H1 (cell line): ENCODE data around the gene ARHGAP42. TPM values are rescaled to one million over a fixed set of nuclear protein-coding genes. Genes with fewer than 3 reads are reported as not detected.

ENCODE experiments used
- CTCF ChIA-PET: fragments of 300-600 bp; sonication (Branson Sonifier 250); formaldehyde crosslinking; loops from one replicate; lab custom pipeline; 2021; ENCODE audit not compliant: partially characterized antibody; lab: Charles Lee
- POLR2A ChIA-PET: fragments of 300-600 bp; sonication (Branson Sonifier 250); formaldehyde crosslinking; loops from one replicate; lab custom pipeline; 2021; ENCODE audit warnings: inconsistent platforms; ENCODE audit not compliant: partially characterized antibody; lab: Charles Lee
- DNase-seq, 2 experiments: peaks; one replicate each; pipeline versions ENCODE4 v3.0.0 to v3.0.0-alpha.2; 2010 to 2022; ENCODE audit warnings: low spot score in 2 of 2, low read depth in 1 of 2, mixed read lengths in 1 of 2
- FAIRE-seq: peaks from 2 replicates; lab custom pipeline; 2011; peaks lifted over from hg19 to GRCh38; lab: Jason Lieb, UNC
- H2AFZ ChIP-seq: 2 replicates; pipeline ENCODE4 v1.8.1; 2012; ENCODE audit warnings: low read length, inconsistent platforms
- H2AK5ac ChIP-seq: 2 replicates; pipeline ENCODE4 v1.6.1; 2013; ENCODE audit warnings: low read depth, low read length
- H2BK120ac ChIP-seq: replicated peaks from 2 replicates; pipeline ENCODE3; 2013; ENCODE audit warnings: low read depth, low read length, inconsistent platforms
- H2BK12ac ChIP-seq: 2 replicates; pipeline ENCODE4 v1.6.1; 2013; ENCODE audit warnings: low read depth, low read length
- H2BK15ac ChIP-seq: 2 replicates; pipeline ENCODE4 v1.6.1; 2013; ENCODE audit warnings: low read length
- H2BK20ac ChIP-seq: 2 replicates; pipeline ENCODE4 v1.6.1; 2013; ENCODE audit warnings: low read length
- H2BK5ac ChIP-seq: 2 replicates; pipeline ENCODE4 v1.6.1; 2013; ENCODE audit warnings: low read depth, low read length
- H3K14ac ChIP-seq: 2 replicates; pipeline ENCODE4 v1.6.1; 2013; ENCODE audit warnings: inconsistent platforms; ENCODE audit not compliant: insufficient read length
- H3K18ac ChIP-seq: 2 replicates; pipeline ENCODE4 v1.6.1; 2013; ENCODE audit warnings: low read length; ENCODE audit errors: extremely low read depth
- H3K23ac ChIP-seq: 2 replicates; pipeline ENCODE4 v1.6.1; 2013; ENCODE audit warnings: inconsistent platforms; ENCODE audit not compliant: insufficient read length
- H3K23me2 ChIP-seq: 2 replicates; pipeline ENCODE4 v1.6.1; 2013; ENCODE audit warnings: low read depth, low read length
- H3K27ac ChIP-seq: 2 replicates; pipeline ENCODE4 v1.6.1; 2011; ENCODE audit warnings: low read depth, low read length, inconsistent platforms
- H3K27me3 ChIP-seq, 4 experiments: replicated peaks in 1 of 4; 1 replicate in 1 of 4; 2 replicates in 3 of 4; pipeline versions ENCODE4 v1.6.1 to v1.8.1; 2011 to 2013; ENCODE audit warnings: low read length in 3 of 4, mild to moderate bottlenecking in 3 of 4, inconsistent platforms in 2 of 4, mixed read lengths in 2 of 4, moderate library complexity in 1 of 4; ENCODE audit not compliant: control insufficient read depth in 3 of 4, insufficient read depth in 3 of 4; ENCODE audit errors: extremely low read depth in 1 of 4
- H3K36me3 ChIP-seq, 4 experiments: 2 replicates each; pipeline versions ENCODE4 v1.6.1 to v1.8.1; 2011 to 2013; ENCODE audit warnings: mild to moderate bottlenecking in 4 of 4, low read length in 3 of 4, moderate library complexity in 2 of 4, control low read depth in 1 of 4, inconsistent platforms in 1 of 4; ENCODE audit not compliant: insufficient read depth in 4 of 4, control insufficient read depth in 2 of 4
- H3K4ac ChIP-seq: replicated peaks from 2 replicates; pipeline ENCODE3; 2013; ENCODE audit warnings: low read length, low read depth, mixed read lengths, inconsistent platforms; ENCODE audit not compliant: insufficient read length
- H3K4me1 ChIP-seq, 4 experiments: replicated peaks in 1 of 4; 1 replicate in 1 of 4; 2 replicates in 3 of 4; pipeline versions ENCODE4 v1.6.1 to v1.8.1; 2011 to 2013; ENCODE audit warnings: low read length in 3 of 4, inconsistent platforms in 2 of 4, mixed read lengths in 1 of 4; ENCODE audit not compliant: insufficient read depth in 4 of 4, control insufficient read depth in 3 of 4
- H3K4me2 ChIP-seq, 2 experiments: 2 replicates each; pipeline versions ENCODE4 v1.6.1 to v1.8.1; 2011 to 2013; ENCODE audit warnings: low read depth in 2 of 2, low read length in 2 of 2, control low read depth in 1 of 2, inconsistent platforms in 1 of 2, mild to moderate bottlenecking in 1 of 2; ENCODE audit not compliant: insufficient read depth in 1 of 2
- H3K4me3 ChIP-seq, 4 experiments: fragments of 200-600, 300-600 bp in 1 of 4; sonication (generic), shearing (Covaris generic), sonication (Bioruptor Twin) in 1 of 4; 2 replicates each; pipeline versions ENCODE4 v1.5.1 to v1.8.1; 2011 to 2016; ENCODE audit warnings: low read length in 4 of 4, low read depth in 3 of 4, control low read depth in 2 of 4, inconsistent platforms in 2 of 4, mild to moderate bottlenecking in 2 of 4, mixed read lengths in 1 of 4, moderate library complexity in 1 of 4; ENCODE audit not compliant: insufficient read depth in 2 of 4; ENCODE audit errors: extremely low read depth in 1 of 4
- H3K56ac ChIP-seq: replicated peaks from 2 replicates; pipeline ENCODE3; 2013; ENCODE audit warnings: low read depth, mild to moderate bottlenecking, mixed read lengths, low read length, inconsistent platforms; ENCODE audit not compliant: insufficient read length
- H3K79me1 ChIP-seq: 2 replicates; pipeline ENCODE4 v1.6.1; 2013; ENCODE audit warnings: low read depth, low read length, control low read depth
- H3K79me2 ChIP-seq, 2 experiments: 2 replicates each; pipeline versions ENCODE4 v1.6.1 to v1.8.1; 2012 to 2013; ENCODE audit warnings: low read length in 2 of 2, mild to moderate bottlenecking in 2 of 2, inconsistent platforms in 1 of 2; ENCODE audit not compliant: insufficient read depth in 2 of 2, control insufficient read depth in 1 of 2
- H3K9ac ChIP-seq, 4 experiments: replicated peaks in 1 of 4; 1 replicate in 1 of 4; 2 replicates in 3 of 4; pipeline versions ENCODE4 v1.6.1 to v1.8.1; 2011 to 2013; ENCODE audit warnings: low read depth in 3 of 4, low read length in 3 of 4, control low read depth in 2 of 4, mild to moderate bottlenecking in 2 of 4, moderate library complexity in 2 of 4, inconsistent platforms in 1 of 4; ENCODE audit errors: extremely low read depth in 1 of 4
- H3K9me3 ChIP-seq, 2 experiments: 2 replicates each; pipeline versions ENCODE4 v1.6.1 to v1.8.1; 2012 to 2013; ENCODE audit warnings: mild to moderate bottlenecking in 2 of 2, moderate library complexity in 2 of 2, control low read depth in 1 of 2, inconsistent platforms in 1 of 2, low read depth in 1 of 2, low read length in 1 of 2, mixed read lengths in 1 of 2; ENCODE audit not compliant: insufficient read depth in 2 of 2
- H4K20me1 ChIP-seq, 2 experiments: replicated peaks in 1 of 2; 2 replicates each; pipeline versions ENCODE3 to v1.8.1; 2011 to 2013; ENCODE audit warnings: inconsistent platforms in 2 of 2, low read length in 2 of 2, mild to moderate bottlenecking in 1 of 2; ENCODE audit not compliant: insufficient read depth in 2 of 2, control insufficient read depth in 1 of 2
- H4K5ac ChIP-seq: 2 replicates; pipeline ENCODE4 v1.6.1; 2013; ENCODE audit warnings: low read length, low read depth, mixed read lengths, inconsistent platforms; ENCODE audit not compliant: insufficient read length
- H4K8ac ChIP-seq: 2 replicates; pipeline ENCODE4 v1.8.0; 2013; ENCODE audit warnings: mild to moderate bottlenecking, moderate library complexity, low read length, inconsistent platforms; ENCODE audit not compliant: insufficient read depth; ENCODE audit errors: extremely low read depth
- H4K91ac ChIP-seq: replicated peaks from 2 replicates; pipeline ENCODE3; 2013; ENCODE audit warnings: low read length, mixed read lengths, inconsistent platforms; ENCODE audit not compliant: insufficient read length
- BCL11A ChIP-seq, 2 experiments: IDR thresholded peaks; one replicate each; pipeline ENCODE4 v1.6.1; 2011; ENCODE audit warnings: low read depth in 2 of 2, low read length in 2 of 2, mild to moderate bottlenecking in 2 of 2
- CBX5 ChIP-seq: fragments of 300-800, 300-1000 bp; sonication (generic); IDR thresholded peaks from 2 replicates; pipeline ENCODE4 v1.7.1; 2016; ENCODE audit warnings: antibody characterized with exemption, low read length, low read depth
- HDAC2 ChIP-seq, 2 experiments: fragments of 300-600 bp in 1 of 2; sonication (generic) in 1 of 2; IDR thresholded peaks; 2 replicates each; pipeline ENCODE4 v1.6.1; 2011 to 2012; ENCODE audit warnings: low read depth in 2 of 2, low read length in 2 of 2, mild to moderate bottlenecking in 2 of 2, moderate library complexity in 2 of 2, borderline replicate concordance in 1 of 2, inconsistent platforms in 1 of 2
- MAFK ChIP-seq: IDR thresholded peaks from 2 replicates; pipeline ENCODE4 v1.6.1; 2012; ENCODE audit warnings: low read depth, mild to moderate bottlenecking, improper control_type of control experiment, low read length
- NRF1 ChIP-seq: IDR thresholded peaks from 2 replicates; pipeline ENCODE4 v1.6.1; 2011; ENCODE audit warnings: mild to moderate bottlenecking, low read depth, low read length, improper control_type of control experiment
- SP1 ChIP-seq: IDR thresholded peaks from 2 replicates; pipeline ENCODE4 v1.6.1; 2011; ENCODE audit warnings: low read depth, low read length
- SP2 ChIP-seq: IDR thresholded peaks from 2 replicates; pipeline ENCODE4 v1.6.1; 2012; ENCODE audit warnings: mild to moderate bottlenecking, low read length, inconsistent platforms
- TEAD4 ChIP-seq: IDR thresholded peaks from 2 replicates; pipeline ENCODE4 v1.6.1; 2012; ENCODE audit warnings: low read depth, low read length, inconsistent platforms, mixed read lengths
- WGBS, 2 experiments: shearing (Covaris generic) in 1 of 2; methylation state at CpG; one replicate each; pipeline versions ENCODE4 v1.1.6 to v1.1.7; 2013 to 2015; ENCODE audit warnings: low lambda C conversion rate in 2 of 2, mixed read lengths in 2 of 2, inconsistent platforms in 1 of 2, low coverage in 1 of 2, missing lambda C conversion rate in 1 of 2; ENCODE audit not compliant: insufficient replicate concordance in 2 of 2, insufficient coverage in 1 of 2, insufficient read length in 1 of 2; ENCODE audit errors: extremely low coverage in 1 of 2, missing lambda C conversion rate in 1 of 2; 5-methylcytosine and 5-hydroxymethylcytosine counted together
- polyA plus RNA-seq, 7 experiments: library from polyadenylated mRNA; depleted of rRNA in 3 of 7; stranded (reverse) in 5 of 7; unstranded in 2 of 7; fragments of >200 nt in 5 of 7; fragments of 200-250 nt in 2 of 7; gene quantifications; 1 replicate in 5 of 7; 2 replicates in 1 of 7; 4 replicates in 1 of 7; pipeline versions ENCODE4 v1.2.1 to v1.2.3, GENCODE V29; 2011 to 2013; ENCODE audit warnings: missing spikeins in 2 of 7, mixed read lengths in 2 of 7
- total RNA-seq: library from RNA; stranded (reverse); fragmentation: NEBNext Ultra II Directional; extraction: Animal tissue kit (Norgen Biotek cat#: 25700); gene quantifications from 2 replicates; pipeline ENCODE4 v1.2.1, GENCODE V29; 2021
- TF ChIP-seq, protein P1 (sequence below): IDR thresholded peaks from 2 replicates; pipeline ENCODE4 v1.6.1; 2011; ENCODE audit warnings: low read depth, mild to moderate bottlenecking, low read length; ENCODE audit not compliant: insufficient read depth
- TF ChIP-seq, protein P2 (sequence below): IDR thresholded peaks from 2 replicates; pipeline ENCODE4 v1.6.1; 2012; ENCODE audit warnings: low read length, inconsistent platforms

The ARHGAP42 gene
- total and polyA plus RNA-seq, 2 of the 8 experiments (the other 6 are each of a cell fraction or from before 2014, with no cell fraction given) = 22.2 to 33.5 TPM

DNA sequence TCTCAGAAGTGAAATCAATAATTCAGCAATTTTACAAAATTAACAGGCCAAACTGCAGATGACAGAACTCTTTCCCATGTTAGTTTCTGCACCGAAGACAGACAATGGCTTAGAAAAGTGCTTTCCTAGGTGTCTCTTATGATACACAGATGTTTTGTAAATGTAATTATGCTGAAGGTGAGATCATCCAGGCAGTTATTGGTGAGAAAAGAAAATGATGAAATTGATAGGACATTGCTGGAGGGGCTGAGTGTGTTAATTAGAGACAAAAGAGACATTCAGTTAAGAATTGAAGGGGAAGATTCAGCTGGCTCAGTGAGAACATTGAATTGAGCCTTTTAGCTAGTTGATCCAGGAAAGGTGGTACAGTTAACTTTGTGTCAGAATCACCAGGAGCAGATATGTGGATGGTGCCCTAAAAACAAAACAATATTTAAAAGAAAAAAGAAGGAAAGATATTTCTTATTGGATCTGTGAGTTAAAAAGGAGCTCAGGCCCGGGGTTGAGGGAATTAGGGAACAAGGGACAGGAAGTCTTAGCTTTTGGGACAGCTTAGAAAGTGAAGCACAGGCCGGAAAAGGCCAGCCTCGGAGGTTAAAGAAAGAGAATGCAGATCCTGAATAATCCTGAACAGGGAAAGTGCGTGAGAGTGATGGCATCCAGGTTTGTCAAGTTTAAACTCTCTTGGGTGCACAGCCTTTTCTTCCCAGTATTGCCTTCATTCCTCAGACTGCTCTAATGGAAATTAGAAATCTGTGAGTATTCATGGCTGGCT is 16.9 kb downstream of the ARHGAP42 start:
- CTCF ChIA-PET = interaction anchor here (0.9 to 2.9 kb wide), 3 partner anchors 9 to 16 kb away, joined by 3 to 12 read pairs (median 8); no protein-coding TSS in a partner anchor
- TF ChIP-seq HDAC2 (IDR thresholded peaks at IDR 0.05; ENCODE audit: borderline replicate concordance in 1 of 2, low read depth in 2 of 2, low read length in 2 of 2) (no peak), MAFK (no peak), SP2 (no peak), NRF1 (no peak), BCL11A (IDR thresholded peaks at IDR 0.05; ENCODE audit: low read depth in 2 of 2, low read length in 2 of 2) (no peak), SP1 (no peak), TEAD4 (no peak), CBX5 (no peak)
- TF ChIP-seq, protein P1, sequence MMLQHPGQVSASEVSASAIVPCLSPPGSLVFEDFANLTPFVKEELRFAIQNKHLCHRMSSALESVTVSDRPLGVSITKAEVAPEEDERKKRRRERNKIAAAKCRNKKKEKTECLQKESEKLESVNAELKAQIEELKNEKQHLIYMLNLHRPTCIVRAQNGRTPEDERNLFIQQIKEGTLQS = no peak
- TF ChIP-seq, protein P2, sequence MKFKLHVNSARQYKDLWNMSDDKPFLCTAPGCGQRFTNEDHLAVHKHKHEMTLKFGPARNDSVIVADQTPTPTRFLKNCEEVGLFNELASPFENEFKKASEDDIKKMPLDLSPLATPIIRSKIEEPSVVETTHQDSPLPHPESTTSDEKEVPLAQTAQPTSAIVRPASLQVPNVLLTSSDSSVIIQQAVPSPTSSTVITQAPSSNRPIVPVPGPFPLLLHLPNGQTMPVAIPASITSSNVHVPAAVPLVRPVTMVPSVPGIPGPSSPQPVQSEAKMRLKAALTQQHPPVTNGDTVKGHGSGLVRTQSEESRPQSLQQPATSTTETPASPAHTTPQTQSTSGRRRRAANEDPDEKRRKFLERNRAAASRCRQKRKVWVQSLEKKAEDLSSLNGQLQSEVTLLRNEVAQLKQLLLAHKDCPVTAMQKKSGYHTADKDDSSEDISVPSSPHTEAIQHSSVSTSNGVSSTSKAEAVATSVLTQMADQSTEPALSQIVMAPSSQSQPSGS = no peak

More for the DNA sequence above, 16.9 kb downstream of the ARHGAP42 start:
- H3K79me1 ChIP-seq = no peaks in the 10 kb centered on the region; the same call in 1 of the 2 replicates
- no peak overlapping the region for H3K14ac ChIP-seq
- no peak overlapping the region for H2BK15ac ChIP-seq
- H4K5ac ChIP-seq = no peak overlapping the region
- H3K4me2 ChIP-seq = no peak overlapping the region
- peak overlapping the region; percentile 11 for H3K56ac ChIP-seq
- H2BK5ac ChIP-seq = no peak overlapping the region
- H4K20me1 ChIP-seq = no peaks in the 10 kb centered on the region
- H3K27me3 ChIP-seq = no peaks in the 10 kb centered on the region
- DNase-seq (no peak), FAIRE-seq (no peak)
- POLR2A ChIA-PET = interaction anchor here (0.7 to 1.1 kb wide), 2 partner anchors 16 to 18 kb away, joined by 3 read pairs; no protein-coding TSS in a partner anchor
- H3K4me1 ChIP-seq = peaks cover 0 to 6% (median 4%) of the 10 kb centered on the region in 4 experiments; a peak in 4 of 7 replicates
- no peak overlapping the region for H3K18ac ChIP-seq
- H3K4ac ChIP-seq = no peak overlapping the region
- no peak overlapping the region for H3K27ac ChIP-seq
- H2BK12ac ChIP-seq = no peak overlapping the region
- no peak overlapping the region for H4K8ac ChIP-seq
- H3K23ac ChIP-seq = no peak overlapping the region
- H2BK20ac ChIP-seq = no peak overlapping the region
- no peak overlapping the region for H2AFZ ChIP-seq
- H3K9ac ChIP-seq = no peak overlapping the region
- no peak overlapping the region for H4K91ac ChIP-seq
- H3K79me2 ChIP-seq = peaks cover 0 to 93% of the 10 kb centered on the region in 2 experiments; a peak in 3 of 4 replicates
- WGBS, 2 experiments = 85% methylated on average over 5 of the region's 5 CpGs; no CpG with 5 or more reads in 1 of the 2 experiments
- peaks cover 0 to 9% (median 4%) of the 10 kb centered on the region in 4 experiments; a peak in 2 of 8 replicates for H3K36me3 ChIP-seq
- H3K4me3 ChIP-seq = no peak overlapping the region
- H2AK5ac ChIP-seq = no peak overlapping the region
- no peaks in the 10 kb centered on the region for H3K23me2 ChIP-seq
- no peak overlapping the region for H2BK120ac ChIP-seq
- H3K9me3 ChIP-seq = no peaks in the 10 kb centered on the region
